OCI-LY3 (cell line): ENCODE results near the gene ZNF697.

ENCODE experiments used
- CTCF ChIP-seq: fragments of 200-600, 300-600 bp; sonication (generic); IDR thresholded peaks from 2 replicates; pipeline ENCODE4 v1.5.1; 2014; ENCODE audit warnings: antibody characterized with exemption, low read length, low read depth
- EZH2phosphoT487 ChIP-seq: fragments of 200-600 bp; shearing (Covaris generic); IDR thresholded peaks from 2 replicates; pipeline ENCODE4 v1.6.1; 2018; ENCODE audit warnings: antibody characterized with exemption, mixed run types, low read depth

GRCh38 chr1:119647228-119647733 is 785 bp downstream of the ZNF697 start:
- TF ChIP-seq CTCF (no peak), EZH2phosphoT487 (no peak)
